HepG2 (cell line): Measurements from ENCODE around the gene ARHGAP9. TPM values are rescaled to one million over a fixed set of nuclear protein-coding genes. Genes with fewer than 3 reads are reported as not detected.

Experiments used
- CREM ChIP-seq, 2 experiments: sonication (generic) in 1 of 2; formaldehyde crosslinking in 1 of 2; IDR thresholded peaks; 2 replicates each; pipeline versions ENCODE4 v1.4.0 to v1.6.1; 2016 to 2020; ENCODE audit warnings: antibody characterized with exemption in 1 of 2, mild to moderate bottlenecking in 1 of 2, missing genetic modification reagents in 1 of 2
- EEA1 ChIP-seq: sonication (generic); formaldehyde crosslinking; IDR thresholded peaks from 2 replicates; pipeline ENCODE4 v1.5.1; 2020; ENCODE audit warnings: mild to moderate bottlenecking, missing genetic modification reagents, borderline replicate concordance
- PRMT3 ChIP-seq: sonication (generic); formaldehyde crosslinking; IDR thresholded peaks from 2 replicates; pipeline ENCODE4 v1.8.1; 2022; ENCODE audit warnings: low read depth, mild to moderate bottlenecking, moderate library complexity, missing genetic modification reagents, borderline replicate concordance
- PRPF4 ChIP-seq: fragments of 200-400 bp; formaldehyde crosslinking; IDR thresholded peaks from 2 replicates; pipeline ENCODE4 v1.6.1; 2016; ENCODE audit warnings: low read length, low read depth; ENCODE audit not compliant: poor library complexity, severe bottlenecking
- RELA ChIP-seq: sonication (generic); formaldehyde crosslinking; IDR thresholded peaks from 2 replicates; pipeline ENCODE4 v1.4.0; 2020; ENCODE audit warnings: missing genetic modification reagents
- SETDB1 ChIP-seq: sonication (generic); formaldehyde crosslinking; IDR thresholded peaks from 2 replicates; pipeline ENCODE4 v1.5.1; 2020; ENCODE audit warnings: missing genetic modification reagents, mild to moderate bottlenecking, borderline replicate concordance
- YEATS2 ChIP-seq: sonication (generic); formaldehyde crosslinking; IDR thresholded peaks from 2 replicates; pipeline ENCODE4 v1.4.0; 2020; ENCODE audit warnings: missing genetic modification reagents, borderline replicate concordance
- ZBTB20 ChIP-seq: sonication (generic); formaldehyde crosslinking; IDR thresholded peaks from 2 replicates; pipeline ENCODE4 v1.8.1; 2023; ENCODE audit warnings: missing genetic modification reagents, low read depth, mild to moderate bottlenecking, borderline replicate concordance
- ZBTB8A ChIP-seq: sonication (generic); formaldehyde crosslinking; IDR thresholded peaks from 2 replicates; pipeline ENCODE4 v1.4.0; 2020; ENCODE audit warnings: mild to moderate bottlenecking, low read depth, missing genetic modification reagents, borderline replicate concordance
- ZFP36L1 ChIP-seq: sonication (generic); formaldehyde crosslinking; IDR thresholded peaks from 2 replicates; pipeline ENCODE4 v1.8.0; 2022; ENCODE audit warnings: mild to moderate bottlenecking, missing genetic modification reagents, moderate library complexity
- ZKSCAN5 ChIP-seq: sonication (generic); formaldehyde crosslinking; IDR thresholded peaks from 2 replicates; pipeline ENCODE4 v1.5.1; 2020; ENCODE audit warnings: mild to moderate bottlenecking, missing genetic modification reagents
- ZNF317 ChIP-seq: sonication (generic); formaldehyde crosslinking; IDR thresholded peaks from 2 replicates; pipeline ENCODE4 v1.5.0; 2020; ENCODE audit warnings: mild to moderate bottlenecking, missing genetic modification reagents
- ZNF335 ChIP-seq: sonication (generic); formaldehyde crosslinking; IDR thresholded peaks from 2 replicates; pipeline ENCODE4 v1.4.0; 2020; ENCODE audit warnings: missing genetic modification reagents
- ZNF33A ChIP-seq: sonication (generic); formaldehyde crosslinking; IDR thresholded peaks from 2 replicates; pipeline ENCODE4 v1.5.1; 2020; ENCODE audit warnings: missing genetic modification reagents, mild to moderate bottlenecking, moderate library complexity, borderline replicate concordance
- ZNF558 ChIP-seq: sonication (generic); formaldehyde crosslinking; IDR thresholded peaks from 2 replicates; pipeline ENCODE4 v1.9.0; 2022; ENCODE audit warnings: mild to moderate bottlenecking, missing genetic modification reagents, borderline replicate concordance
- polyA plus RNA-seq, 8 experiments: library from polyadenylated mRNA; depleted of rRNA in 3 of 8; stranded (reverse) in 7 of 8; unstranded in 1 of 8; fragments of >200 nt; fragmentation: Illumina TruSeq in 4 of 8; extraction: Trizol in 4 of 8; gene quantifications; 2 replicates each; pipeline versions ENCODE4 v1.2.1 to v1.2.3, GENCODE V29; 2011 to 2016; ENCODE audit warnings: low read depth in 4 of 8, missing spikeins in 1 of 8, mixed read lengths in 1 of 8; ENCODE audit not compliant: insufficient read depth in 1 of 8
- total RNA-seq, 5 experiments: library from RNA; depleted of rRNA; stranded (reverse); fragments of >200 nt; fragmentation: Illumina TruSeq; extraction: Trizol; gene quantifications; 2 replicates each; pipeline ENCODE4 v1.2.3, GENCODE V29; 2016; ENCODE audit warnings: low read depth in 1 of 5
- TF ChIP-seq, protein P1 (sequence below): sonication (generic); formaldehyde crosslinking; IDR thresholded peaks from 2 replicates; pipeline ENCODE4 v1.4.0; 2020; ENCODE audit warnings: missing genetic modification reagents
- TF ChIP-seq, protein P2 (sequence below): sonication (generic); formaldehyde crosslinking; IDR thresholded peaks from 2 replicates; pipeline ENCODE4 v1.8.0; 2022; ENCODE audit warnings: mild to moderate bottlenecking, missing genetic modification reagents, moderate library complexity
- TF ChIP-seq, protein P3 (sequence below): sonication (generic); formaldehyde crosslinking; IDR thresholded peaks from 2 replicates; pipeline ENCODE4 v1.8.1; 2023; ENCODE audit warnings: mild to moderate bottlenecking, missing genetic modification reagents
- TF ChIP-seq, protein P4 (sequence below): sonication (generic); formaldehyde crosslinking; IDR thresholded peaks from 2 replicates; pipeline ENCODE4 v1.9.0; 2021; ENCODE audit warnings: missing genetic modification reagents, mild to moderate bottlenecking, borderline replicate concordance
- TF ChIP-seq, protein P5 (sequence below): IDR thresholded peaks from 2 replicates; pipeline ENCODE4 v1.6.1; 2016; ENCODE audit warnings: low read depth, borderline replicate concordance

Gene ARHGAP9
- total and polyA plus RNA-seq, 2 of the 13 experiments (the other 11 are each of a cell fraction or from before 2014, with no cell fraction given) = 0.18 to 1.2 TPM

DNA sequence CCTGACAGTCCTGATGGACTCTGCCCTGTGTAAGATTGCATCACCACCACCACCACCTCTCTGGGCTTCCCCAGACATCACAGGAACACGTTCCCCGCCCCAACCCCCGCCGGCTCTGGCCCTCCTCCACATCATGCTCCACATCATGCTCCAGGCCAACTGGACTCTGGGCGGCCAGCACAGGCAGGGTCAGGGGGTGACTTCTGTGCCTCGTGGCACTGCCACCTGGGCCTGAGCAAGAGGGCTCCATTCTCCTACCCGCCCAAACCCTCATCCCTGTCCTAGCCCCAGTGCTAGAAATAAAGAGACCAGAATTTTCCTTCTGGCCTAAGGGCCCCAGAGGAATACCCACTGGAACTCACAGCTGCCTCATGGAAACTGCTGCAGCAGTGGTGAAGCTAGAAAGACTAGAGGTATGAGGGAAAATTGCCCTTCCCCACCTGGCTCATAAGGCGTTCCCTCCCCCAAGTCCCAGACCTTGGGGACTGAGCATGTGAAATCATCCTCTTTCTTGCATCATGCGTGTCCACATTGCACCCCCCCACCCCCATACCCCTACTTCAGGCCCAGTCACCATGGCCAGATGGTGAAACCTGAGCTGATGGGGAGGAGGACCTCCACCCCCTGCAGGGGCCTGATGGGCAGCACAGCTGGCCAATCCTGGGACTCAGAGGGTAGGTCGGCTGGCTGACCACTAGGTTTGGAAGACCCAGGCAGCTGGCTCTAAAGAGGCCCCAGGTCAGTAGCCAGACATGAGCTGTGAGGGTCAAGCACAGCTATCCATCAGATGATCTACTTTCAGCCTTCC, 24.9 kb downstream of the ARHGAP9 start, which contains the start of gene INHBE (continued):
- TF ChIP-seq, protein P1, sequence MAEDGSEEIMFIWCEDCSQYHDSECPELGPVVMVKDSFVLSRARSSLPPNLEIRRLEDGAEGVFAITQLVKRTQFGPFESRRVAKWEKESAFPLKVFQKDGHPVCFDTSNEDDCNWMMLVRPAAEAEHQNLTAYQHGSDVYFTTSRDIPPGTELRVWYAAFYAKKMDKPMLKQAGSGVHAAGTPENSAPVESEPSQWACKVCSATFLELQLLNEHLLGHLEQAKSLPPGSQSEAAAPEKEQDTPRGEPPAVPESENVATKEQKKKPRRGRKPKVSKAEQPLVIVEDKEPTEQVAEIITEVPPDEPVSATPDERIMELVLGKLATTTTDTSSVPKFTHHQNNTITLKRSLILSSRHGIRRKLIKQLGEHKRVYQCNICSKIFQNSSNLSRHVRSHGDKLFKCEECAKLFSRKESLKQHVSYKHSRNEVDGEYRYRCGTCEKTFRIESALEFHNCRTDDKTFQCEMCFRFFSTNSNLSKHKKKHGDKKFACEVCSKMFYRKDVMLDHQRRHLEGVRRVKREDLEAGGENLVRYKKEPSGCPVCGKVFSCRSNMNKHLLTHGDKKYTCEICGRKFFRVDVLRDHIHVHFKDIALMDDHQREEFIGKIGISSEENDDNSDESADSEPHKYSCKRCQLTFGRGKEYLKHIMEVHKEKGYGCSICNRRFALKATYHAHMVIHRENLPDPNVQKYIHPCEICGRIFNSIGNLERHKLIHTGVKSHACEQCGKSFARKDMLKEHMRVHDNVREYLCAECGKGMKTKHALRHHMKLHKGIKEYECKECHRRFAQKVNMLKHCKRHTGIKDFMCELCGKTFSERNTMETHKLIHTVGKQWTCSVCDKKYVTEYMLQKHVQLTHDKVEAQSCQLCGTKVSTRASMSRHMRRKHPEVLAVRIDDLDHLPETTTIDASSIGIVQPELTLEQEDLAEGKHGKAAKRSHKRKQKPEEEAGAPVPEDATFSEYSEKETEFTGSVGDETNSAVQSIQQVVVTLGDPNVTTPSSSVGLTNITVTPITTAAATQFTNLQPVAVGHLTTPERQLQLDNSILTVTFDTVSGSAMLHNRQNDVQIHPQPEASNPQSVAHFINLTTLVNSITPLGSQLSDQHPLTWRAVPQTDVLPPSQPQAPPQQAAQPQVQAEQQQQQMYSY (CRISPR knock-in tag) = no peak
- TF ChIP-seq PRMT3 (CRISPR knock-in tag) (no peak), PRPF4 (no peak), YEATS2 (CRISPR knock-in tag) (peak; percentile 53; the same call in 1 of the 2 replicates), CREM (IDR thresholded peaks at IDR 0.05) (peak; percentile 66), CREM (CRISPR knock-in tag; IDR thresholded peaks at IDR 0.05) (no peak), ZNF317 (CRISPR knock-in tag) (no peak), RELA (CRISPR knock-in tag) (no peak; the same call in 1 of the 2 replicates), ZBTB8A (CRISPR knock-in tag) (no peak), ZKSCAN5 (0 out of 2 replicates have a peak, but pooled peaks have one; percentile 39), ZNF335 (CRISPR knock-in tag) (peak; percentile 72; the same call in 1 of the 2 replicates), SETDB1 (no peak), ZBTB20 (CRISPR knock-in tag) (peak; percentile 91; the same call in 1 of the 2 replicates), ZNF33A (CRISPR knock-in tag) (no peak), EEA1 (no peak), ZFP36L1 (0 out of 2 replicates have a peak, but pooled peaks have one; percentile 25), ZNF558 (CRISPR knock-in tag) (no peak; the same call in 1 of the 2 replicates)
- TF ChIP-seq, protein P2, sequence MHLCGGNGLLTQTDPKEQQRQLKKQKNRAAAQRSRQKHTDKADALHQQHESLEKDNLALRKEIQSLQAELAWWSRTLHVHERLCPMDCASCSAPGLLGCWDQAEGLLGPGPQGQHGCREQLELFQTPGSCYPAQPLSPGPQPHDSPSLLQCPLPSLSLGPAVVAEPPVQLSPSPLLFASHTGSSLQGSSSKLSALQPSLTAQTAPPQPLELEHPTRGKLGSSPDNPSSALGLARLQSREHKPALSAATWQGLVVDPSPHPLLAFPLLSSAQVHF (CRISPR knock-in tag) = no peak
- TF ChIP-seq, protein P3, sequence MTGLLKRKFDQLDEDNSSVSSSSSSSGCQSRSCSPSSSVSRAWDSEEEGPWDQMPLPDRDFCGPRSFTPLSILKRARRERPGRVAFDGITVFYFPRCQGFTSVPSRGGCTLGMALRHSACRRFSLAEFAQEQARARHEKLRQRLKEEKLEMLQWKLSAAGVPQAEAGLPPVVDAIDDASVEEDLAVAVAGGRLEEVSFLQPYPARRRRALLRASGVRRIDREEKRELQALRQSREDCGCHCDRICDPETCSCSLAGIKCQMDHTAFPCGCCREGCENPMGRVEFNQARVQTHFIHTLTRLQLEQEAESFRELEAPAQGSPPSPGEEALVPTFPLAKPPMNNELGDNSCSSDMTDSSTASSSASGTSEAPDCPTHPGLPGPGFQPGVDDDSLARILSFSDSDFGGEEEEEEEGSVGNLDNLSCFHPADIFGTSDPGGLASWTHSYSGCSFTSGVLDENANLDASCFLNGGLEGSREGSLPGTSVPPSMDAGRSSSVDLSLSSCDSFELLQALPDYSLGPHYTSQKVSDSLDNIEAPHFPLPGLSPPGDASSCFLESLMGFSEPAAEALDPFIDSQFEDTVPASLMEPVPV (CRISPR knock-in tag) = peak; percentile 87
- TF ChIP-seq, protein P4, sequence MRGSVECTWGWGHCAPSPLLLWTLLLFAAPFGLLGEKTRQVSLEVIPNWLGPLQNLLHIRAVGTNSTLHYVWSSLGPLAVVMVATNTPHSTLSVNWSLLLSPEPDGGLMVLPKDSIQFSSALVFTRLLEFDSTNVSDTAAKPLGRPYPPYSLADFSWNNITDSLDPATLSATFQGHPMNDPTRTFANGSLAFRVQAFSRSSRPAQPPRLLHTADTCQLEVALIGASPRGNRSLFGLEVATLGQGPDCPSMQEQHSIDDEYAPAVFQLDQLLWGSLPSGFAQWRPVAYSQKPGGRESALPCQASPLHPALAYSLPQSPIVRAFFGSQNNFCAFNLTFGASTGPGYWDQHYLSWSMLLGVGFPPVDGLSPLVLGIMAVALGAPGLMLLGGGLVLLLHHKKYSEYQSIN (CRISPR knock-in tag) = no peak
- TF ChIP-seq, protein P5, sequence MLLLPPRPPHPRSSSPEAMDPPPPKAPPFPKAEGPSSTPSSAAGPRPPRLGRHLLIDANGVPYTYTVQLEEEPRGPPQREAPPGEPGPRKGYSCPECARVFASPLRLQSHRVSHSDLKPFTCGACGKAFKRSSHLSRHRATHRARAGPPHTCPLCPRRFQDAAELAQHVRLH (CRISPR knock-in tag) = peak; percentile 56; the same call in 1 of the 2 replicates
